HL-60 (cell line): ENCODE results near the gene HCRT.

Experiments
- DNase-seq, 2 experiments: peaks; one replicate each; pipeline ENCODE4 v3.0.0-alpha.2; 2010 to 2020; ENCODE audit warnings: low read depth in 1 of 2, low spot score in 1 of 2
- H3K27ac ChIP-seq: fragments of 250-450 bp; sonication (Bioruptor Pico); replicated peaks from 2 replicates; pipeline ENCODE4 v1.5.1; 2020; ENCODE audit warnings: mild to moderate bottlenecking, moderate library complexity
- H3K27me3 ChIP-seq: fragments of 250-450 bp; sonication (Bioruptor Pico); 2 replicates; pipeline ENCODE4 v1.5.1; 2021; ENCODE audit warnings: mild to moderate bottlenecking, moderate library complexity; ENCODE audit not compliant: insufficient read depth, poor library complexity, severe bottlenecking
- H3K4me3 ChIP-seq: replicated peaks from 2 replicates; pipeline ENCODE4 v1.5.1; 2011; ENCODE audit warnings: mild to moderate bottlenecking, control low read depth, low read length; ENCODE audit not compliant: insufficient read depth
- GABPA ChIP-seq: IDR thresholded peaks from 2 replicates; pipeline ENCODE4 v1.6.1; 2012; ENCODE audit warnings: low read depth
- POLR2AphosphoS5 ChIP-seq: IDR thresholded peaks from 2 replicates; pipeline ENCODE4 v1.6.1; 2012; ENCODE audit warnings: low read depth
- REST ChIP-seq: IDR thresholded peaks from 2 replicates; pipeline ENCODE4 v1.6.1; 2012; ENCODE audit warnings: low read depth; ENCODE audit not compliant: insufficient replicate concordance
- SPI1 ChIP-seq: IDR thresholded peaks from 2 replicates; pipeline ENCODE4 v1.6.1; 2012; ENCODE audit warnings: low read depth, mild to moderate bottlenecking, borderline replicate concordance
- TF ChIP-seq, protein P1 (sequence below): IDR thresholded peaks from one replicate; pipeline ENCODE4 v1.5.1; 2011; ENCODE audit warnings: low read length, control low read depth, inconsistent platforms; ENCODE audit not compliant: insufficient read depth

Gene HCRT

GRCh38 chr17:42178817-42179216, 6.4 kb downstream of the HCRT start:
- Histone ChIP-seq H3K27me3 (no peaks in the 10 kb centered on the region), H3K27ac (no peak overlapping the region), H3K4me3 (no peak overlapping the region)
- DNase-seq: peak; percentile 35 to 49
- TF ChIP-seq REST: no peak
- no peak for TF ChIP-seq POLR2AphosphoS5
- TF ChIP-seq GABPA: no peak
- TF ChIP-seq, protein P1, sequence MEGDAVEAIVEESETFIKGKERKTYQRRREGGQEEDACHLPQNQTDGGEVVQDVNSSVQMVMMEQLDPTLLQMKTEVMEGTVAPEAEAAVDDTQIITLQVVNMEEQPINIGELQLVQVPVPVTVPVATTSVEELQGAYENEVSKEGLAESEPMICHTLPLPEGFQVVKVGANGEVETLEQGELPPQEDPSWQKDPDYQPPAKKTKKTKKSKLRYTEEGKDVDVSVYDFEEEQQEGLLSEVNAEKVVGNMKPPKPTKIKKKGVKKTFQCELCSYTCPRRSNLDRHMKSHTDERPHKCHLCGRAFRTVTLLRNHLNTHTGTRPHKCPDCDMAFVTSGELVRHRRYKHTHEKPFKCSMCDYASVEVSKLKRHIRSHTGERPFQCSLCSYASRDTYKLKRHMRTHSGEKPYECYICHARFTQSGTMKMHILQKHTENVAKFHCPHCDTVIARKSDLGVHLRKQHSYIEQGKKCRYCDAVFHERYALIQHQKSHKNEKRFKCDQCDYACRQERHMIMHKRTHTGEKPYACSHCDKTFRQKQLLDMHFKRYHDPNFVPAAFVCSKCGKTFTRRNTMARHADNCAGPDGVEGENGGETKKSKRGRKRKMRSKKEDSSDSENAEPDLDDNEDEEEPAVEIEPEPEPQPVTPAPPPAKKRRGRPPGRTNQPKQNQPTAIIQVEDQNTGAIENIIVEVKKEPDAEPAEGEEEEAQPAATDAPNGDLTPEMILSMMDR: no peak
- no peak for TF ChIP-seq SPI1

GRCh38 chr17:42177684-42178083, 7.6 kb downstream of the HCRT start:
- TF ChIP-seq POLR2AphosphoS5 (no peak), GABPA (no peak), REST (no peak), SPI1 (no peak)
- TF ChIP-seq, protein P1: no peak
- no peak for DNase-seq
- no peak overlapping the region for H3K4me3 ChIP-seq
- no peaks in the 10 kb centered on the region for H3K27me3 ChIP-seq
- no peak overlapping the region for H3K27ac ChIP-seq

- TF ChIP-seq POLR2AphosphoS5 (no peak), GABPA (no peak), REST (no peak)
- DNase-seq: no peak
- H3K27me3 ChIP-seq: no peaks in the 10 kb centered on the region
- no peak overlapping the region for H3K27ac ChIP-seq
- H3K4me3 ChIP-seq: no peak overlapping the region
These were observed 11.0 kb downstream of the HCRT start for GRCh38 chr17:42174126-42174783.
